IgD-negative memory B cell (primary cell): ENCODE data around the gene IL9. TPM values are rescaled to one million over a fixed set of nuclear protein-coding genes. Genes with fewer than 3 reads are reported as not detected.
"Not testable (repeated sequence)": the region's sequence is repeated elsewhere in the genome, so short reads cannot be mapped to it uniquely, and the experiment has no call there.

ENCODE experiments used
- H3K27ac Mint-ChIP-seq, 3 donors: one replicate each; pipeline ENCODE4 v1.8.0; 2020 to 2022; ENCODE audit warnings: mild to moderate bottlenecking in 3 of 3, mixed read lengths in 3 of 3, moderate library complexity in 1 of 3
- H3K27me3 Mint-ChIP-seq: one replicate; pipeline ENCODE4 v1.8.0; 2021; ENCODE audit warnings: mixed read lengths
- H3K36me3 Mint-ChIP-seq: one replicate; pipeline ENCODE4 v1.8.0; 2020; ENCODE audit warnings: mild to moderate bottlenecking, mixed read lengths
- H3K4me1 Mint-ChIP-seq, 3 donors: one replicate each; pipeline ENCODE4 v1.8.0; 2020 to 2022; ENCODE audit warnings: mixed read lengths in 3 of 3, mild to moderate bottlenecking in 1 of 3
- H3K4me3 Mint-ChIP-seq, 4 donors: one replicate each; pipeline ENCODE4 v1.8.0; 2020 to 2022; ENCODE audit warnings: mild to moderate bottlenecking in 4 of 4, mixed read lengths in 4 of 4, moderate library complexity in 3 of 4
- H3K9me3 Mint-ChIP-seq, 3 donors: one replicate each; pipeline ENCODE4 v1.8.0; 2020 to 2021; ENCODE audit warnings: mixed read lengths in 3 of 3, mild to moderate bottlenecking in 1 of 3
- polyA plus RNA-seq: library from polyadenylated mRNA; unstranded; fragments of 300-500 nt; fragmentation: Illumina TruSeq; gene quantifications from one replicate; pipeline ENCODE4 v1.2.3, GENCODE V29; 2021

The IL9 gene
- polyA plus RNA-seq, 1 donor from 2014 or later, result not detected

DNA sequence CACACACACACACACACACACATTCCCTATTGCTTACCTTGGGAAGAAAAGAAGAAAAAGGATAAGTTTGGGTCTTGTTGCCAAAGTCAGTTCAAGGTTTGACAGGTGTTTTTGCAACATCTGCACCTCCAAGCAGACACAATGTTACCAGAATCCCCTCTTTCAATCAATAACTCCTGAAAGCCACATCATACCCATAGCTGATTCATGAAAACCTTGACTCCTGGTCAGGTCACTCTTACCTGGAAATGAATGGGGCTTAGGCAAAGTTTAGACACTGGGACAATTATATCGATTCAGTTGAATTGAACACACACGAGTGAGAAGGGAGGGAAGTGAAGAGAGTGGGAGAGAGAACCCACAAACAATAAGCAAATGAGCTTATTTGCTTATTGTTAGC, 27.0 kb downstream of the IL9 start:
- no peak overlapping the region for H3K27ac Mint-ChIP-seq
- no peak overlapping the region for H3K4me3 Mint-ChIP-seq
- H3K4me1 Mint-ChIP-seq, result no peaks in the 10 kb centered on the region
- no peaks in the 10 kb centered on the region for H3K9me3 Mint-ChIP-seq
- no peaks in the 10 kb centered on the region for H3K36me3 Mint-ChIP-seq
- peaks cover 3% of the 10 kb centered on the region for H3K27me3 Mint-ChIP-seq

DNA sequence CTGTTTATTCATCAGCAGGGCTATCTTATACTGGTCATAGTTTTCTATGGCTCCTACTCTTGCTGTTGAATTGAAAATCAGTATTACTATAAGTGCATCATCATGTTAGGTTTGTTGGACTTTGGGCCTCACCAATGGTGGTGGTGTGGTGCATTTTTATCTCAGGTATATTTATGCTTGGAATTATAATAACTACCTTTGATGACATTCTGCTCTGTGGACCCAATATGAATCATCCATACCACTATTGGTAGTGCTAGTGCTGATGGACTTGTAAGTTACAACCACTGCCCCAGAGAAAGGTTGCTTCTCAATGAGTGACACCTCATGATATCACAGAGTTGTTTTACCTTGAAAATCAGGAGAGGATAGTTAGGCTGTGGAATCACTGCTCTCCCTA, 28.0 kb downstream of the IL9 start:
- Mint-ChIP-seq H3K36me3 (no peaks in the 10 kb centered on the region), H3K27ac (no peak overlapping the region), H3K9me3 (no peaks in the 10 kb centered on the region), H3K4me3 (no peak overlapping the region), H3K4me1 (no peaks in the 10 kb centered on the region), H3K27me3 (peaks cover 3% of the 10 kb centered on the region)

DNA sequence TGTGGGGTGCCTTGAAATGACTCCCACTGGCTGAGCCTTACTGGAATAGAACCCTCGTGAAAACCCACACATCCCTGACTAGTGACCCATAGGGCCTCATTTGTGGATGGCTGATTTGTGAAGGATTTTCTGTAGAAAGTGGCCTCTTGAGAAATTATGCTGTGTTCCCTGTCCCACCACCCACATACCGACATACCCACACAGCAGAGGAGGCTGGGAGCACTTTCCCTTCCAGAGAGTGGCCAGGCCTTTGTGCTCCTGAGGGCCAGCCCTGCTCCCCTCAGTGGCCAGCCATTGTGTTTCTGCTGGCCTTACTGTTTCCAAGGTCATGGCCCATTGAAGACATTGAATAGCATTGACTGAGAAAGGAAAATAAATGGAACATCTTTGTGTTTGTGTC, 29.6 kb downstream of the IL9 start:
- no peak overlapping the region for H3K4me3 Mint-ChIP-seq
- H3K36me3 Mint-ChIP-seq, result no peaks in the 10 kb centered on the region
- no peaks in the 10 kb centered on the region for H3K4me1 Mint-ChIP-seq
- no peaks in the 10 kb centered on the region for H3K27me3 Mint-ChIP-seq
- H3K27ac Mint-ChIP-seq, result no peak overlapping the region
- no peaks in the 10 kb centered on the region for H3K9me3 Mint-ChIP-seq

DNA sequence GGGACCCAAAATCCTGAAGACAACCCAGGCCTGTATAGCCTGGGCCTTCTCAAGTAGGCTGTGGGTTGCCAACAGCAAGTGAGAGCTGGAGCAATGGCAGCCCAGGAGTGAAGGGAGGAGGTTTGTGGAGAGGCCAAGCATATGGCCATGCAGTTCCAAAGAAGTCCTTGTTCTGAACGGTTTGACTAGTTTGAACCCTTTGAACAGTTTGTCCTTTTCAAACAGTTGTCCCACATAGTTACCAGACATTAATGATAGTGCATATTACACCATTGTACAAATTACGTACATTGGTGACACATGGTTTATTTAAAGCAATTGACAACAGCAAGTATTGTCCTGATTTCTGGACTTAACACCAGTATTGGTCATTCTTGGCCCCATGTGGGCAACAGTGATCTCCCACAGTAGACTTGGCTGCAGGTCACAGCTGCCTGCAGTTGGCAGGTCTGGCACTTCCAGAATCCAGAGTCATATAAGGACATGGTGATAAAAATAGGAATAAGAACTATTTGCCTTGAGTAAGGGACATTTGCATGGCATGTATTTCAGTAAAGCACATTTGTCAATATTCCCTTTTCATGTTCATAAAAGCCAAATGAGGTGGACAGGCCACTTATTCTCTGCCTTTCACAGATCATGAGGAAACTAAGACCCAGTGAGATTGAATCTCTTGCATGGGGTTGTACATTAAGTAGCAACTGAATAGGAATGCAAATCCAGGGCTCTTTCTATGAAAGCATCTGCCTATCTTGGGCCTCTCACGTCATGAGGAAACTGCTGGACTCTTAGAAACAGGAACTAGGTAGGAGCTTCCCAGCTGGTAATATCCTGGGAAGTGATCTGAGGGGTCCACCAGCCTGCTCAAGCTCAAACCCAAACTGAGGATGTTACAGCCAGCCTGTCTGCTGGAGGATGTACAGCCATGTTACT, 30.9 kb downstream of the IL9 start:
- Mint-ChIP-seq H3K4me3 (no peak overlapping the region), H3K4me1 (no peaks in the 10 kb centered on the region), H3K36me3 (no peaks in the 10 kb centered on the region), H3K27ac (no peak overlapping the region), H3K27me3 (no peaks in the 10 kb centered on the region), H3K9me3 (peaks cover 0 to under 1% (median 0%) of the 10 kb centered on the region in 3 donors)

DNA sequence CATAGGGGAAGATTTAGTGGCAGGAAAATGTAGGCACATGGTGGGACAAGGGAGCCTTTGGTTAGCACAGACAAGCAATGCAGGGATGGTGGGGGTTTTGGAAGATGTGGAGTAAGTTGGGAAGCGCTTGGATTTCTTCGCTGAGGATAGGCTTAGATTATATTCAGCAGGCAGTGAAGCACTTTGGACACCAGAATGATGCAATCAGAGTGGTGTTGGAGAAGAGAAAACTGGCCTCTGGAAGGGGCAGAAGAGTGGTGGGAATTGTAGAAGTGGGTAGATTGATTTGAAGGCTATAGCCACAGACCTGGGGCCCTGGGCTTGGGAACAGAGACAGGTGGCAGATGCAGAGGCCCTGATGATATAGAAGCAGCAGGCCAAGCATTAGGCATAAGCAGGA, 32.9 kb downstream of the IL9 start:
- Mint-ChIP-seq H3K4me3 (no peak overlapping the region), H3K36me3 (peaks cover 2% of the 10 kb centered on the region), H3K4me1 (no peaks in the 10 kb centered on the region), H3K27me3 (no peaks in the 10 kb centered on the region), H3K9me3 (peaks cover 0 to 10% (median 6%) of the 10 kb centered on the region in 3 donors), H3K27ac (no peak overlapping the region)

DNA sequence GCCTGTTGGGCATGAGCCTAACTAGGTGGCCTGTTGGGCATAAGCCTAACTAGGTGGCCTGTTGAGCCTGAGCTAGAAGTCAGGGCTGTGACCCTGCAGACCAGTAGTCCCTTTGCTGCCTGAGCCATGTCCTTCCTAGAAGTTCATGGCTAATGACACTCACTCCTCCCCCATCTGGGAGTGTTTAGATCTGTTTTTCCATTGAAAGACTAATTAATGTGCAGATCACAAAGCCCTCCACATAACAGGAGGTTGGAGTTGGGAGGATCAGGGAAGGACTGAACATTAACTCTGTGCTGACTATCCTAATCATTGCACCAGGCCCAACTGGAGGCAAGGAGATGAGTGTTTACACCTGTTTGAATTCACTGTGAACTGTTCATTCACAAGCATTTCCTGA, 33.6 kb downstream of the IL9 start:
- no peaks in the 10 kb centered on the region for H3K4me1 Mint-ChIP-seq
- peaks cover 0 to 10% (median 6%) of the 10 kb centered on the region in 3 donors for H3K9me3 Mint-ChIP-seq
- no peak overlapping the region for H3K27ac Mint-ChIP-seq
- H3K36me3 Mint-ChIP-seq, result peaks cover 2% of the 10 kb centered on the region
- H3K4me3 Mint-ChIP-seq, result no peak overlapping the region
- no peaks in the 10 kb centered on the region for H3K27me3 Mint-ChIP-seq

DNA sequence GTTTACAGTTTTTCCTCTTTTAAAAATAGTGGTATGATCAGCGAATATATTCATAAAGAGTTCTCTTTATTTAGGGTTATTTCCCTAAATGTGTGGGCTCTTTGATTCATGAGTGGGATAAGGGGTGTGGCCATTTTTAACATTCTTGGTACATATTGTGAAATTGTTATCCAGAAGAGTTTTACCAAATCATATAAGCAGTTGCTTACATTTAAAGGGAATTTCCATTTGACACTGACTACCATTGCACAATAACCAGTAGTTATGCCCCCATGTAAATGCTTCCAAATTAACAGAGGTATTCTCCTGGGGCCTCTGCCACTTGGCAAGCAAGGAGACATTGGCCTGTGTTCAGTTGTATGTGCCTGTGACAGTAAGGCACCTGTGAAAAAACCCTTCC, 34.0 kb downstream of the IL9 start:
- Mint-ChIP-seq H3K4me1 (no peaks in the 10 kb centered on the region), H3K36me3 (peaks cover 2% of the 10 kb centered on the region), H3K27ac (no peak overlapping the region), H3K27me3 (no peaks in the 10 kb centered on the region), H3K9me3 (peaks cover 0 to 10% (median 6%) of the 10 kb centered on the region in 3 donors), H3K4me3 (no peak overlapping the region)

DNA sequence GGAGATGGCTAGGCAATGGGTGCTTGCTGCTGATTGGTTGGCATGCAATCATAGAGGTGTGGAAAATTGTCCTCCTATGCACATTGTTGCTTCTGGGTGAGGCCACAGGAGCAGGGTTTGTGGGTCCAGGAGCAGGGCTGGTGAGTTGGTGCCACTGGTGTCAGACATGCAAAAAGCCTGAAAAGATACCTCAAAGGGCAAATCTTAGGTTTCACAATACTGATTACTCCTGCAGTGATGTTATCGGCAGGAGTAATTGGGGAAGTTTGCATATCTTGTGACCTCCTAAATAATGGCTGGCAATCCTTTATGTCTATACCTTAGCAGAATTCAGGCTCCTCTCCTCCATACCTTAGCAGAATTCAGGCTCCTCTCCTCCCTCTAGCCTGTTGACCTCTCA, 36.0 kb downstream of the IL9 start:
- H3K4me3 Mint-ChIP-seq, result no peak overlapping the region
- H3K36me3 Mint-ChIP-seq, result peaks cover 2% of the 10 kb centered on the region
- H3K9me3 Mint-ChIP-seq, result peaks cover 1 to 10% (median 6%) of the 10 kb centered on the region in 3 donors
- H3K27ac Mint-ChIP-seq, result no peak overlapping the region
- H3K4me1 Mint-ChIP-seq, result no peaks in the 10 kb centered on the region
- peaks cover 1% of the 10 kb centered on the region for H3K27me3 Mint-ChIP-seq

DNA sequence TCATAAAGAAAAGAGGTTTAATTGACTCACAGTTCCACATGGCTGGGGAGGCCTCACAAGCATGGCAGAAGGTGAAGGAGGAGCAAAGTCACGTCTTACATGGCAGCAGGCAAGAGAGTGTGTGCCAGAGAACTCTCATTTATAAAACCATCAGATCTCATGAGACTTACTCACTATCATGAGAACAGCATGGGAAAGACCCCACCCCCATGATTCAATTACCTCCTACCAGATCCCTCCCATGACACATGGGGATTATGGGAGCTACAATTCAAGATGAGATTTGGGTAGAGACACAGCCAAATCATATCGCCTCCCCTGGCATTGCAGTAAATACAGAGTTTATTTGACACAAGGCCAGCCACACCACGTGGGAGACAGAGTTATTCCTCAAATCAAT, 36.5 kb downstream of the IL9 start:
- H3K27ac Mint-ChIP-seq, H3K27me3 Mint-ChIP-seq, H3K4me3 Mint-ChIP-seq, H3K9me3 Mint-ChIP-seq, H3K36me3 Mint-ChIP-seq, H3K4me1 Mint-ChIP-seq: not testable (repeated sequence)

DNA sequence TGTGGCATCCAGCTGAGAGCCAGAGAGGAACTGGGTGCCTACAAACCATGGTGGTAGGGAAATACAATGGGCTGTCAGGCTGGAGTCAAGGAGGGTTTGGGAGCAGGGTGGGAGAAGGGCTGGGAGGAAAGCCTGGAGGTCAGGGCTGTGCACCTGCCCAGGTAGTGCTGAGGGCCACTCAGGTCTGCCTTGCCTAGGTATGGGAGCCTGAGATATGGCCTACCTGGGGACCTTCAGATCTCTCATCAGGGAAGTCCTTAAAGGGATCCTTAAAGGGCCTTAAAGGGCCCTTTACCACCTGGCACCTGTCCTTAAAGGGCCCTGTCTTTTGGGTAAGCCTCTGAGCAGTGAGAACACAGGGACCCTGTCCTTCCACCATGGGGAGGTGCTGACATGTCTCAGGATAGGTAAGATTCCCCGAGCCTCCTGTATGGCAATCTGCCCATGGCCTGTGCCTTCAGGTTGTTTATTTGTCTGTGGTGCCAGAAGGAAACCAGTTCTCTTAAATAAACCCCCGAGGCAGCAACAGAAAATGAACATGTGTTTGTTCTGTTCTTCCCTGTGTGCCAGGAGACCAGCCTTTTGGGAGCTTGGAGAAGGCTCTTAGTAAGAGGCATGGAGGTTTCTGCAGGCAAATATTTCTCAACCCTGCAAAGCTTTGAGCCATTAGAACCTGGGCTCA, 37.9 kb downstream of the IL9 start:
- no peak overlapping the region for H3K27ac Mint-ChIP-seq
- no peaks in the 10 kb centered on the region for H3K4me1 Mint-ChIP-seq
- H3K36me3 Mint-ChIP-seq, result peaks cover 2% of the 10 kb centered on the region
- H3K9me3 Mint-ChIP-seq, result peaks cover 6 to 10% (median 8%) of the 10 kb centered on the region in 3 donors
- H3K27me3 Mint-ChIP-seq, result peaks cover 4% of the 10 kb centered on the region
- no peak overlapping the region for H3K4me3 Mint-ChIP-seq

DNA sequence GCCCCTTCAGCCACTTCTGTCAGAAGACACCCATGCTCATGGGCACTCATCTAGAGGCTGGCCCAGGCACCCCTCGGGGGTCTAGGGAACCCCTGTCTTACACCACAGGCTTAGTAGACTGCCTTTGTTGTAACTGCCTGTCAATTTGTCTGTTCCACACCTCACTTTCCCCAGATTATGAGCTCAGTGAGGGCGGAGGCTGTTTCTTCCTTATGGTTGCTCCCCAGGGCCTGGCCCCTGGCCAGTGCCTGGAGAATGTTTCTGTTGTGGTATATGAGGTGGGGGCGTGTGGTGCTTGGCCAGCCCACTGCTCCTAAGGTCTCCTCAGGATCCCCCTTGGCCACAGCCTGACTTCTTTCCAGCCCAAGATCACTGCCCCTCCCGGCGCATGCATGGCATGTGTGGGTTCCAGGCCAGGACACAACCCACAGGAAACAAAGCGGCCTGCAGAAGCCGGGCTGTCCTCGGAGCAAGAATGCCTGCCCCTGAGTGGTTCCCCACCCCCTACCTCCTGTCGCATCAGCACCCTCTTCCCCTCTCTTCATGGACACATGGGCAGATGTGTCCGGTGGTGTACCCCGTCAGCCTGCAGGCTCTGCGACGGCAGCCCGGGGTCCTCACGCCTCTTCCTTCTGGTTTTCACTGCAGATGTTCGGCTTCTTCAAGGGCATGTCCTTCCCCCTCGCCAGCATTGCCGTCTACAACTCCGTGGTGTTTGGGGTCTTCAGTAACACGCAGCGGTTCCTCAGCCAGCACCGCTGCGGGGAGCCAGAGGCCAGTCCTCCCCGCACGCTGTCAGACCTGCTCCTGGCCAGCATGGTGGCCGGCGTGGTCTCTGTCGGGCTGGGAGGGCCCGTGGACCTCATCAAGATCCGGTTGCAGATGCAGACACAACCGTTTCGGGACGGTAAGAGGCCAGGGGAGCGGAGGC, 43.5 kb downstream of the IL9 start:
- H3K4me1 Mint-ChIP-seq, result peaks cover 0 to 3% (median 0%) of the 10 kb centered on the region in 3 donors
- H3K4me3 Mint-ChIP-seq, result no peak overlapping the region
- H3K9me3 Mint-ChIP-seq, result peaks cover 0 to 8% (median 4%) of the 10 kb centered on the region in 3 donors
- H3K36me3 Mint-ChIP-seq, result no peaks in the 10 kb centered on the region
- H3K27ac Mint-ChIP-seq, result no peak overlapping the region
- H3K27me3 Mint-ChIP-seq, result peaks cover 4% of the 10 kb centered on the region

DNA sequence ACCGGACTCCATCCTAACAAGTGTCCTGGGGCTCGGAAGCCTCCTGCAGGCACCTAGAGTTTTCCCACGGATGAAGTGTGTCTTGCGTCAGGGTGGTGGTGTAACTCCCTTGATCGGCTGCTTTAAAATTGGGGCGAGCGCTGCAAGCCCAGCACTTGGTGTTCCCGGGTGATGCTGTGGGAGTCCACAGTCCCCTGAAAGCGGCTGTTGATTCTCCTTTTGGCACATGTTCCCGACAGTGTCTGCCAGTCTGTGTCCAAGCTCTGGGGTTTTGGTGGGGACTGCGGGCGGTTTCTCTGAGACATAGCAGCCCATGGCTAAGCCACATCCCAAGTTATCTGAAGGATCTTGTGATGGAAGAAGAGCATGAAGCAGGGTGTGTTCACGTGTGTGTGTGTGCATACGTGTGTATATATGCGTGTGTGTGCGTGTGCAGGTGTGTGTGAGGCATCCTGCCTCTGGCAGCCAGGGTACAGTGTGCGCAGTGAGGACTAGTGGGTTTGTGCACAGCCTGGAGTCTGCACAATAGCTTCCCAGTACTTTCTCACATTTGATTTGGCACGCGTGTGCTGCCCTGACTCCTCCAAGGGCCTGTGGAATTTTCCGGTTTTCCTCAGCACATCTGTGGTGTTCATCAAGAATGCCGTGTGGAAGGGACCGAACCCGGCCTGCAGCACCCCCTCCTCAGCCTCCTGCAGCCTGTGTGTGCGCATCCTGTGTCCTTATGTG, 44.3 kb downstream of the IL9 start:
- H3K27me3 Mint-ChIP-seq, result peaks cover 4% of the 10 kb centered on the region
- H3K36me3 Mint-ChIP-seq, result no peaks in the 10 kb centered on the region
- H3K27ac Mint-ChIP-seq, result no peak overlapping the region
- peaks cover 0 to 8% (median 5%) of the 10 kb centered on the region in 3 donors for H3K9me3 Mint-ChIP-seq
- H3K4me3 Mint-ChIP-seq, result no peak overlapping the region
- H3K4me1 Mint-ChIP-seq, result peaks cover 0 to 3% (median 0%) of the 10 kb centered on the region in 3 donors

DNA sequence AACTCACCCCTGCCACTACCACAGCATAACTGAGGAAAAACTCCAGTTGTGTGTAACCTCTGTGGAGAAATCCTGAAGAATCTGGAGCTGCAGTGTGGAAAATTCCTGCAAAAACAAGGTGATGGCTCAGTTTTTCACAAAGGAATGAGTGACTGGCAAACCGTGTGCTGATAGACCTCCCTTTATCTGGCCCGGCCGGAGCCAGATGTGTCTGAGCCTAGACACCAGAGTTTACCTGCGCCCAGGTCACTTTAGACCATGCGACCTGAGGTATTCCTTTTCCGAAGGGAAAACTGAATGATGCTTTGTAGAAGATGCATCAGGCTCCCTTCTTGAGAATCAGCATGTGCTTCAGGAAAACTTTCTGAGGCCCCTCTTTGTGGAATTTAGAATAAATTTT, 45.0 kb downstream of the IL9 start:
- Mint-ChIP-seq H3K27ac (no peak overlapping the region), H3K4me1 (peaks cover 0 to 3% (median 0%) of the 10 kb centered on the region in 3 donors), H3K9me3 (peaks cover 0 to 7% (median 5%) of the 10 kb centered on the region in 3 donors), H3K27me3 (peaks cover 2% of the 10 kb centered on the region), H3K4me3 (no peak overlapping the region), H3K36me3 (no peaks in the 10 kb centered on the region)

DNA sequence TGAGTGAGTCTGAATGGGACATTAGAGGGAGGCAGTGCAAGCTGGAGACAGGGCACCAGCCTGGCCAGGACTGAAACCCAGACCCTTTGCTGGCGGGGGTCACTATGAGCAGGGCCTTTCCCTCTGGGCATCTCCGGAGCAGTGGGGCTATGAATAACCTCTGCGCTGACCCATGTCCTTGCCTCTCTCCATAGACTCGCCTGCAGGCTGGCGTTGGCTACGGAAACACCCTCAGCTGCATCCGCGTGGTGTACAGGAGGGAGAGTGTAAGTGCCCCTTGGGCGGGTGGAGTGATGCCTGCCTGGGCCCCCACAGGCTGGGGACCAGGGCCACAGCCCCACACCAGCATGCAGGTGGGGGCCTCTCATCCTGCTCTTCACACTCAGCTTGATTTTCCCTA, 45.4 kb downstream of the IL9 start:
- peaks cover 2% of the 10 kb centered on the region for H3K27me3 Mint-ChIP-seq
- H3K4me3 Mint-ChIP-seq, result no peak overlapping the region
- H3K9me3 Mint-ChIP-seq, result peaks cover 0 to 7% (median 5%) of the 10 kb centered on the region in 3 donors
- H3K36me3 Mint-ChIP-seq, result no peaks in the 10 kb centered on the region
- no peak overlapping the region for H3K27ac Mint-ChIP-seq
- peaks cover 0 to 3% (median 0%) of the 10 kb centered on the region in 3 donors for H3K4me1 Mint-ChIP-seq
